ENCODE results near the gene CTDNEP1.

- TF ChIP-seq EP300 (IDR thresholded peaks at IDR 0.05) (no peak), POLR2A (IDR thresholded peaks at IDR 0.05) (no peak)
These were observed 30.0 kb downstream of the CTDNEP1 start for GRCh38 chr17:7221278-7222092.
